ENCODE results near the gene PCSK5. TPM values are rescaled to one million over a fixed set of nuclear protein-coding genes. Genes with fewer than 3 reads are reported as not detected.

PCSK5 gene
- total and polyA plus RNA-seq, 4 donors = 0.58 to 3.6 (median 0.82) TPM

GRCh38 chr9:76292658-76293057, 402.2 kb downstream of the PCSK5 start:
- no peaks in the 10 kb centered on the region for H3K4me1 ChIP-seq (ENCODE audit: control insufficient read depth in 4 of 4, insufficient read depth in 4 of 4, low read length in 3 of 4)
- no peaks in the 10 kb centered on the region for H3K9me3 ChIP-seq (ENCODE audit: control insufficient read depth in 4 of 4, low read length in 3 of 4)
- no peaks in the 10 kb centered on the region for H3K27me3 ChIP-seq (ENCODE audit: control insufficient read depth in 4 of 4, insufficient read depth in 4 of 4, low read length in 3 of 4)
- DNase-seq (ENCODE audit: low spot score) = no peak
- H3K36me3 ChIP-seq (ENCODE audit: control insufficient read depth in 4 of 4, insufficient read depth in 3 of 4, low read depth in 1 of 4, low read length in 3 of 4) = no peaks in the 10 kb centered on the region
- TF ChIP-seq HNF4G (IDR thresholded peaks at IDR 0.05) (no peak), NR2F2 (IDR thresholded peaks at IDR 0.05) (no peak), EGR1 (IDR thresholded peaks at IDR 0.05; ENCODE audit: low read depth in 2 of 2) (no peak), ATF3 (IDR thresholded peaks at IDR 0.05) (no peak), FOXA1 (IDR thresholded peaks at IDR 0.05) (no peak), HNF4A (conservative IDR thresholded peaks at IDR 0.05) (no peak), MAX (IDR thresholded peaks at IDR 0.05) (no peak), REST (IDR thresholded peaks at IDR 0.05) (no peak), JUND (IDR thresholded peaks at IDR 0.05) (no peak), TAF1 (conservative IDR thresholded peaks at IDR 0.05) (no peak), FOXA2 (IDR thresholded peaks at IDR 0.05) (no peak), CTCF (IDR thresholded peaks at IDR 0.05; ENCODE audit: low read depth, low read length, missing input control) (no peak)
- no peak overlapping the region for H3K27ac ChIP-seq (ENCODE audit: low read depth in 1 of 2, low read length in 2 of 2)
- WGBS = 65% methylated on average over 5 of the region's 5 CpGs
- H3K9ac ChIP-seq (ENCODE audit: low read depth in 1 of 2, low read length in 2 of 2) = no peak overlapping the region
- no peak overlapping the region for H3K4me3 ChIP-seq (ENCODE audit: low read depth in 1 of 3, low read length in 3 of 3)

GRCh38 chr9:76294301-76294700, 403.8 kb downstream of the PCSK5 start:
- H3K9me3 ChIP-seq (ENCODE audit: control insufficient read depth in 4 of 4, low read length in 3 of 4) = no peaks in the 10 kb centered on the region
- H3K4me1 ChIP-seq (ENCODE audit: control insufficient read depth in 4 of 4, insufficient read depth in 4 of 4, low read length in 3 of 4) = no peaks in the 10 kb centered on the region
- WGBS = 83% methylated on average over 5 of the region's 5 CpGs
- no peak for DNase-seq (ENCODE audit: low spot score)
- H3K36me3 ChIP-seq (ENCODE audit: control insufficient read depth in 4 of 4, insufficient read depth in 3 of 4, low read depth in 1 of 4, low read length in 3 of 4) = no peaks in the 10 kb centered on the region
- H3K9ac ChIP-seq (ENCODE audit: low read depth in 1 of 2, low read length in 2 of 2) = no peak overlapping the region
- no peaks in the 10 kb centered on the region for H3K27me3 ChIP-seq (ENCODE audit: control insufficient read depth in 4 of 4, insufficient read depth in 4 of 4, low read length in 3 of 4)
- no peak overlapping the region for H3K27ac ChIP-seq (ENCODE audit: low read depth in 1 of 2, low read length in 2 of 2)
- TF ChIP-seq HNF4G (IDR thresholded peaks at IDR 0.05) = no peak
- no peak for TF ChIP-seq REST (IDR thresholded peaks at IDR 0.05)
- TF ChIP-seq SP1 (IDR thresholded peaks at IDR 0.05) = no peak
- TF ChIP-seq GABPA (IDR thresholded peaks at IDR 0.05 in 1 of 2, conservative IDR thresholded peaks at IDR 0.05 in 1 of 2) = no peak
- no peak for TF ChIP-seq CTCF (IDR thresholded peaks at IDR 0.05; ENCODE audit: low read depth, low read length, missing input control)
- TF ChIP-seq JUND (IDR thresholded peaks at IDR 0.05) = no peak
- TF ChIP-seq ATF3 (IDR thresholded peaks at IDR 0.05) = no peak
- no peak for TF ChIP-seq EGR1 (IDR thresholded peaks at IDR 0.05; ENCODE audit: low read depth in 2 of 2)
- no peak for TF ChIP-seq NR2F2 (IDR thresholded peaks at IDR 0.05)
- TF ChIP-seq TAF1 (conservative IDR thresholded peaks at IDR 0.05) = no peak
- TF ChIP-seq FOXA2 (IDR thresholded peaks at IDR 0.05) = no peak
- no peak for TF ChIP-seq YY1 (IDR thresholded peaks at IDR 0.05)
- no peak for TF ChIP-seq RAD21 (IDR thresholded peaks at IDR 0.05)
- no peak overlapping the region for H3K4me3 ChIP-seq (ENCODE audit: low read depth in 1 of 3, low read length in 3 of 3)
